HG03025 (cell line): ENCODE results near the gene TIGD2.

Source experiments
- ATAC-seq: cut with Tn5 transposase; IDR thresholded peaks from one replicate; pipeline ENCODE4 v1.9.1; 2021; ENCODE audit warnings: mild to moderate bottlenecking, moderate library complexity; ENCODE audit not compliant: unreplicated experiment, low FRiP score

The TIGD2 gene

DNA sequence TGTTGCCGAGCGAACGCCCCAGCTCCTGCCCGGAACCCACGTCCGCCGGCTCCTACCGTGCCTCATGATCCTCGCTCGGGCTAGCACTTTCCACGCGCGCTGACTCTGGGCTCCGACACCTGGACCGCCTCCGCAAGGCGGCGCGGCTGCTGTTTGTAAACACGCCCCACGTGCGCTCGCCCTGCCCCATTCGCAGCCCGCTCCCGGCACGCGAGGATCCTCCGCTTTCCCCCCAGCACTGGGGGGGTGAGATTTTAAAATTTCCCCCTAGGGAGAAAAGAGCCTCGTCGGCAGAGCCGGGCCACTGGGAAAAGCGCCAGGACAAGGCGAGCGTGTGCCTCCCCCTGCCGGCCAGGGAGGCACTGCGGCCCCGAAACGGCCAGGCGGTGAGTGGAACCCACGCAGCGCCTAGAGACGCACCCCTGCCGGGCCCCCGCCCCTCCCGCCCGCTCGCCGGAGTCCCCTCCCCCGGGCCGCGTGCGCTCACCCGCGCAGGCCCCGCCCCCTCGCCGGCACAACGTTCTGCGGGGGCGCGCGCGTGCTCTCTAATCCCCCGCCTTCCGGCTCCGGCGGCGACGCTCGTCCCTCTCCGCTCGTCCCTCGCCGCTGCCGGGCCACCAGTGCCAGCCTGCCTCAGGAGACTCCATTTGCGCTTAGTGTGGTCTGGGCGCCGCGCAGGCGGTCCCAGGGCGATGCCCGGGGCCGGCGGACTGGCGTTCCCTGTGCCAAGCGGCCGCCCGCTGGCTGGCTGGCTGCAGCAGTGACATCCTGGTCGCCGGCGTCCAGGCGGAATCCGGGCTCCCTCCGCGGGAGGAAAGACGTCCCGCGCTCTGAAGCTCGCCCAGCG lies at the start of gene TIGD2:
TSS of gene TIGD2 (plus strand) at position 548 of the 847 bp plus-strand sequence. CDS start 1,442 bp downstream, outside the sequence.
- ATAC-seq, result peak; percentile 93

DNA sequence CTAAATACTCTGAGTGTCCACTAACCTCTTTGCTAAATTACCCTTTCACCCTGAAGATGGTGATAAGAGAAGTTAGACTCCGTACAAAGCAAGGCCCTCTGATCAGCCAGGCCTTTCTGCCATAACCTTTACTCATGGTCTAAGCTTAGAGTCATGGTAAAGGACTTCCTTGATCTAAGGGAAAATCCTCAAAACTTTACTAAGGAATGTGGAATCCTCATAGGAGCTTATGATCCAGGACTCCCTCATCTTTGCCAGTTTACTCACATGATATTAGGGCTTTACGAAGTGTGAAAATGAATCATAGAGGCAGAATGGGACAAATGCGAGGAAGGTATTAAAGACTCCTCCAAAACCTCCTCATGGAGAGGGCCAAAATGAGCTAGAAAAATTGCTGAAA lies 46.5 kb upstream of the TIGD2 start:
- ATAC-seq, result no peak

- ATAC-seq, result no peak
Measured at GRCh38 chr4:89067417-89067816, 43.9 kb upstream of the TIGD2 start.

DNA sequence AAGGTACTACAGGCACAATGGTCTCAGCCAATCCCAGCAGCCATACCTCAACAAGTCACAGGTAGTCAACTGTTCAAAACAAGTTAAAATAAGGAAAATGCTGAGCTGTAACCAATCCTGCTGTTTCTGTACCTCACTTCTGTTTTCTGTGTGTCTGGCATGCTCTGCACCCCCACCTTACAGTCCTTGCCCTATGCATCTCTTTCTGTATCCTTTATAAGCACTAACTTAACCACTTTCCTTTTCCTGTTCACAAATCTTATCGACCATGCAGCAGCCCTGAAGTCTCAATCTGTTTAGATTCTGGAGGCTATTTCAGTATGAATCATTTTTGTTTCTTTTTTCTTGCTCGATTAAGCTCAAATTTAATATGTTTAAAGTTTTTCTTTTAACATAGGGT lies 41.9 kb upstream of the TIGD2 start:
- peak; percentile 80 for ATAC-seq

DNA sequence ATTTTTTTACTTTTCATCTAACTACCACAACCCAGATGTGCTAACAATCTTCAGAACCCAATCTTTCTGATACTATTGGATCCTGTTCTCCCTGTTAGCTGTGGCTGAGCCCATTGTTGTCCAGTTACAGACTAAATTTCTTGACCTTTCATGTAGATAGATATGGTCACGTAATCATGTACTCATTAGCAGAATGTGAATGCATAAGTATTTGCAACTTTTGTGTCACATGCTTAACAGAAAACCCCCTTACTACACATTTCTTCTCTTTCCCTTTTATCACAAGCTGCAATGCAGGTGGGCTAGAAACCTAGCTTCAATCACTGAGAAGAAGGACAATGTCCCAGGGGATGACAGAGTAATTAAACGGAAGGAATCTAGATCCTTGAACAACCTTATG lies 41.3 kb upstream of the TIGD2 start:
- no peak for ATAC-seq

DNA sequence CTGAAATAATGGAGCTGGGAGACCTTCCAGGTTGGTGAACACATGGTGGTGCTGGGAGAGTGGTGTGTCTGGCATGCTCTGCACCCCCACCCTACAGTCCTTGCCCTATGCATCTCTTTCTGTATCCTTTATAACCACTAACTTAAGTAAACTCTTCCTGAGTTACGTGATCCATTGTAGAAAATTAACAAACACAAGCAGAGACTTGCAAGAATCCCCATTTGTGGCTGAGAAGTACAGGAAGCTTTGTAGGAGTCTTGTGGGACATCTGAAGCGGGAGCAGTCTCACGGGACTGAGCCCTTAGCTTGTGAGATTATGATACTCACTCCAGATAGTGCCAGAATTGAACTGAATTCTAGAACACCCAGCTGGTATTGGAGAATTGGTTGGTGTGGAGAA lies 40.0 kb upstream of the TIGD2 start:
- no peak for ATAC-seq

- ATAC-seq, result no peak
Measured at GRCh38 chr4:89072921-89073320, 38.4 kb upstream of the TIGD2 start.

- no peak for ATAC-seq
Measured at GRCh38 chr4:89077761-89078160, 33.6 kb upstream of the TIGD2 start.

GRCh38 chr4:89078300-89078699 lies 33.0 kb upstream of the TIGD2 start:
- no peak for ATAC-seq

DNA sequence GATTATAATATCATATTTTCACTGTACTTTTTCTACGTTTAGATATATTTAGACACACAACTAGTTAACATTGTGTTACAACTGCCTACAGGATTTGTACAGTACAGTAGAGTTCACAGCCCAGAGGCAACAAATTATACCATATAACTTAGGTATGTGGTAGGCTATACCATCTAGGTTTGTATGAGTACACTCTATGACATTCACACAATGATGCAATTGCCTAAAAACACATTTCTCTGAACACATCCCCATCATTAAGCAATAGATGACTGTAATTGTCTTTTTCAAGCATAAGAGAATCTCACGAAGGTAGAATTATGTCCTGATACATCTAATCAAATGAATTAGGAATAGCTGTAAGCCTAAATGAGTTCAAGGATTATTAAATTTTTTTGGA lies 12.3 kb upstream of the TIGD2 start:
- ATAC-seq, result no peak

- ATAC-seq, result no peak
Measured at GRCh38 chr4:89099471-89099870, 11.9 kb upstream of the TIGD2 start.

- ATAC-seq, result peak; percentile 4
Measured at GRCh38 chr4:89100853-89101252, 10.5 kb upstream of the TIGD2 start.

DNA sequence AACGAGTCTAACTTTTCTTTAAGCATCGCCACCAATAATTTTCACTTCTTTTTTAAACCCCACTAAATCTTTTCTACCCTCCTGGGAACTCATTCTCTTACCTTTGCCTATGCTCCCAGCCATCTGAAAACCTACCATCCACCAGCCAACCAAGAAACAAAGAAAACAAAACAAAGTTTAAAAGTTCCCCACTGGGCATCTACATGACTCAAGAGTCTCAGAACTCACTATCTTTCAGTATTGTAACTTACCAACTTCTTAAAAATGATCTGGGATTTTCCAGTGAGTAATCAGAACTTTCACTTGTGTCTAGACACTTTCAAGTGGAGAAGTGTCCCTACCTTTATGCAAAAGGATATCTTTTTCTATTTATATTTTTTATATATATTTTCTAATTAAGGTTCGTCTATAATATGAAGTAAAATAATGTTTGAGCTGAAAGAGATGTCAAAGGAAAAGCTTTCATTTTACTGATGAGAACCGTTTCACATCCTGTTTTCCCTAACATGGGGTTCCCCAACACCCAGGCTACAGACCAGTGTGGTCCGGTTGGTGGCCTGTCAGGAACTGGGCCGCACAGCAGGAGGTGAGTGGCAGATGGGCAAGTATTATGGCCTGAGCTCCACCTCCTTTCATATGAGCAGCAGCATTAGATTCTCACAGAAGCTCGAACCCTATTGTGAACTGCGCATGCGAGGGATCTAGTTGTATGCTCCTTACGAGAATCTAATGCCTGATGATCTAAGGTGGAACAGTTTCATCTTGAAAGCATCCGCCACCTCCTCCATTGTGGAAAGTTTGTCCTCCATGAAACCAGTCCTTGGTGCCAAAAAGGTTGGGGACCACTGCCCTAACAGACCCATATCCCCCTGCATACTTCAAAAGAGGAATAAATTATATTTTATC lies 9.8 kb upstream of the TIGD2 start:
- ATAC-seq, result peak; percentile 91

- no peak for ATAC-seq
Measured at GRCh38 chr4:89105726-89106125, 5.6 kb upstream of the TIGD2 start.

- ATAC-seq, result no peak
Measured at GRCh38 chr4:89108091-89108490, 3.2 kb upstream of the TIGD2 start.

DNA sequence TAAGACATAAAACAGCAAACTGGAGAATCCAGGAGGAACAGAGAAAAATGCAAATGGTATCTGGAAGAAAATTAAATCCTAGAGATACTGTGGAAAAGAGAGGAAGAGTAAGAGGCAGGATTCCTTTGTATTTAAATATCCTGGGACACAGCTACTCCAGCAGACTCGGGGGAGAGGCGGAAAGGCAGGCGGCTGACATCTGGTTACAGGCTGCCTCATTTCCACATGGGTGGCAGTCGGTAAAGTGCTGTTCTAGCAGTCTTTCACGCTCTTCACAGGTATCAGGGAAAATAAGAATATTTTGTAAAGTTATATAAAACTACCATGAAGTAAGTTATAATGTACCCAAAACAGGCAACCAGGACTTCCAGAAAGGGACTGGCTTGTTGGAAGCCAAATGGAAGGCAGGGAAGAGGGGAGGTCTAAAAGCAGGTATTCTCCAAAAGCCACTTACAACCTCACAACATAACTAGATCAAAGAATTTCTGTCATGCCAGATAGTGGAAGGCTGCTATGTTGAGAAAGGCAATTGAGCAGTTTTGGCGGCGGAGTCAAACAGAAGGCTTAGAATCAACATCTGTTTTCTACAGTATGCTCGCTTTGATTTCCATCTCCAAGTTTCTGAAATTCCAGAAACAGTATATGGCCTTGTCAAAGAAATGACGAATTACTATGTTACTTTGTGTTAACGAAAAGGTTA lies 1.3 kb upstream of the TIGD2 start:
- no peak for ATAC-seq

DNA sequence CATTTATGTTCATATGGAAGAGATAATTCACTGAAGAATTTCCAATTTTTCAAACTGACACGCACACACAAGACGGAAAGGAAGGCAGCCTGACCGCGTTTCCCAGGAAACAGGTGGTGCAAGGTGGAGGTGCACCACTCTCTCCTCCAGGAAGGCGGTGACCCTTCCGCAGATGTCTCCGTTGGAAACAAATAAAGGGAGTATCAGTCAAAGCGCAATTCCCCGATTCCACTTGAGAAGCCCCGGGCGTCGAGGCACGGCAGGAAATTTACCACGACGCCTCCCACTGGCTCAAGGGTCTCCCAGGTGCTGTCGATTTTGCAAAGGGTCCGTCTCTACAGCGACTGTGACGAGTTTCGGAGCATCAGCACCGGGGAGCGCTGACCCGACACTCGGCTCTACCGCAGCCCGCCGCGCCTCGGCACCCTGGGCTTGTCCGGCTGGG lies 770 bp upstream of the TIGD2 start:
- ATAC-seq, result no peak

- ATAC-seq, result no peak
Measured at GRCh38 chr4:89111833-89112563, 665 bp downstream of the TIGD2 start.

DNA sequence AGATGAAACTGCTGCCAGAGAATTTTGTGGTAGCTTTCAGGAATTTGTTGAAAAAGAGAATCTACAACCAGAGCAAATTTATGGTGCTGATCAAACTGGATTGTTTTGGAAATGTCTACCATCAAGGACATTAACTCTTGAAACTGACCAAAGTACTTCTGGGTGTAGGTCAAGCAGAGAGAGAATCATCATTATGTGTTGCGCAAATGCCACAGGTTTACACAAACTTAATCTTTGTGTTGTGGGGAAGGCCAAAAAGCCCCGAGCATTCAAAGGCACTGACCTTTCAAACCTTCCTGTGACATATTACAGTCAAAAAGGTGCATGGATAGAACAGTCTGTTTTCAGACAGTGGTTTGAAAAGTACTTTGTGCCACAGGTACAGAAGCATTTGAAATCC lies 2.1 kb downstream of the TIGD2 start:
- no peak for ATAC-seq

DNA sequence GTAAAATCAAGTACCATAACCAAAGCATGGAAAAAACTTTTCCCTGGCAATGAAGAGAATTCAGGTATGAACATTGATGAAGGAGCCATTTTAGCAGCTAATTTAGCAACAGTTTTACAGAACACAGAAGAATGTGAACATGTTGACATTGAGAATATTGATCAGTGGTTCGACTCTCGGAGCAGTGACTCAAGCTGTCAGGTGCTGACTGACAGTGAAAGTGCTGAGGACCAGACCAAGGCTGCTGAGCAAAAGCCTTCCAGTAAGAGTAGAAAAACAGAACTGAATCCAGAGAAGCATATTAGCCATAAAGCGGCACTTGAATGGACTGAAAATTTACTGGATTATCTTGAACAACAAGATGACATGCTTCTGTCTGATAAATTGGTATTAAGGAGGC lies 2.8 kb downstream of the TIGD2 start:
- peak; percentile 25 for ATAC-seq
